Liver (tissue), 9 donors: Measurements from ENCODE around the gene NLRP6. TPM values are rescaled to one million over a fixed set of nuclear protein-coding genes. Genes with fewer than 3 reads are reported as not detected.

Experiments
- DNase-seq: peaks from one replicate; pipeline ENCODE4 v3.0.0-alpha.2; 2017; ENCODE audit warnings: low spot score
- H3K27ac ChIP-seq, 2 donors: one replicate each; pipeline ENCODE4 v1.7.0; 2013; ENCODE audit warnings: inconsistent platforms in 2 of 2, low read length in 2 of 2, control low read depth in 1 of 2, low read depth in 1 of 2, mild to moderate bottlenecking in 1 of 2
- H3K27me3 ChIP-seq, 4 donors: one replicate each; pipeline versions ENCODE4 v1.6.1 to v1.7.0; 2013; ENCODE audit warnings: low read length in 3 of 4, inconsistent platforms in 1 of 4, mild to moderate bottlenecking in 1 of 4, moderate library complexity in 1 of 4; ENCODE audit not compliant: control insufficient read depth in 4 of 4, insufficient read depth in 4 of 4
- H3K36me3 ChIP-seq, 4 donors: one replicate each; pipeline versions ENCODE4 v1.6.1 to v1.7.0; 2013; ENCODE audit warnings: low read length in 3 of 4, mild to moderate bottlenecking in 3 of 4, low read depth in 1 of 4, moderate library complexity in 1 of 4; ENCODE audit not compliant: control insufficient read depth in 4 of 4, insufficient read depth in 3 of 4
- H3K4me1 ChIP-seq, 4 donors: one replicate each; pipeline versions ENCODE4 v1.6.1 to v1.7.0; 2013; ENCODE audit warnings: low read length in 3 of 4, mild to moderate bottlenecking in 3 of 4, moderate library complexity in 1 of 4; ENCODE audit not compliant: control insufficient read depth in 4 of 4, insufficient read depth in 4 of 4
- H3K4me3 ChIP-seq, 3 donors: one replicate each; pipeline versions ENCODE4 v1.6.1 to v1.7.0; 2013; ENCODE audit warnings: low read length in 3 of 3, control low read depth in 1 of 3, low read depth in 1 of 3, mild to moderate bottlenecking in 1 of 3
- H3K9ac ChIP-seq, 2 donors: one replicate each; pipeline ENCODE4 v1.7.0; 2013; ENCODE audit warnings: low read length in 2 of 2, mild to moderate bottlenecking in 2 of 2, moderate library complexity in 2 of 2, control low read depth in 1 of 2, low read depth in 1 of 2
- H3K9me3 ChIP-seq, 4 donors: one replicate each; pipeline versions ENCODE4 v1.6.1 to v1.7.0; 2013; ENCODE audit warnings: low read length in 3 of 4; ENCODE audit not compliant: control insufficient read depth in 4 of 4
- FOXA1 ChIP-seq: IDR thresholded peaks from 2 replicates; pipeline ENCODE4 v1.6.1; 2016; ENCODE audit warnings: antibody characterized with exemption
- FOXA2 ChIP-seq: IDR thresholded peaks from 2 replicates; pipeline ENCODE4 v1.6.1; 2016; ENCODE audit warnings: antibody characterized with exemption
- GABPA ChIP-seq, 2 donors: IDR thresholded peaks in 1 of 2; conservative IDR thresholded peaks in 1 of 2; 2 replicates each; pipeline ENCODE4 v1.6.1; 2016; ENCODE audit warnings: antibody characterized with exemption in 2 of 2, mild to moderate bottlenecking in 1 of 2, moderate library complexity in 1 of 2
- HNF4A ChIP-seq, 2 donors: conservative IDR thresholded peaks; 2 replicates each; pipeline ENCODE4 v1.6.1; 2016; ENCODE audit warnings: antibody characterized with exemption in 2 of 2, mild to moderate bottlenecking in 2 of 2
- HNF4G ChIP-seq: IDR thresholded peaks from 2 replicates; pipeline ENCODE4 v1.6.1; 2016; ENCODE audit warnings: antibody characterized with exemption
- JUND ChIP-seq, 2 donors: IDR thresholded peaks; 2 replicates each; pipeline ENCODE4 v1.6.1; 2016; ENCODE audit warnings: antibody characterized with exemption in 2 of 2
- NR2F2 ChIP-seq: IDR thresholded peaks from 2 replicates; pipeline ENCODE4 v1.6.1; 2016; ENCODE audit warnings: antibody characterized with exemption
- RAD21 ChIP-seq, 2 donors: IDR thresholded peaks; 2 replicates each; pipeline ENCODE4 v1.6.1; 2016; ENCODE audit warnings: antibody characterized with exemption in 2 of 2, mild to moderate bottlenecking in 2 of 2
- RXRA ChIP-seq, 2 donors: IDR thresholded peaks; 2 replicates each; pipeline ENCODE4 v1.6.1; 2017 to 2018; ENCODE audit warnings: antibody characterized with exemption in 2 of 2, mild to moderate bottlenecking in 1 of 2
- SP1 ChIP-seq: IDR thresholded peaks from 2 replicates; pipeline ENCODE4 v1.6.1; 2018; ENCODE audit warnings: antibody characterized with exemption, mild to moderate bottlenecking
- TAF1 ChIP-seq: conservative IDR thresholded peaks from 2 replicates; pipeline ENCODE4 v1.6.1; 2016; ENCODE audit warnings: antibody characterized with exemption, mild to moderate bottlenecking
- YY1 ChIP-seq: IDR thresholded peaks from 2 replicates; pipeline ENCODE4 v1.6.1; 2016; ENCODE audit warnings: antibody characterized with exemption, mild to moderate bottlenecking
- WGBS: extraction: QIAGEN DNeasy Blood & Tissue Kit; methylation state at CpG from one replicate; pipeline ENCODE4 v1.1.7; 2013; 5-methylcytosine and 5-hydroxymethylcytosine counted together
- polyA plus RNA-seq, 2 donors: library from polyadenylated mRNA; stranded (reverse) in 1 of 2; unstranded in 1 of 2; fragments of 200-250 nt in 1 of 2; fragments of >200 nt in 1 of 2; fragmentation: Nextera tagmentation in 1 of 2; extraction: Ambion mirVana in 1 of 2; gene quantifications; one replicate each; pipeline versions ENCODE4 v1.2.1 to v1.2.3, GENCODE V29; 2013 to 2015
- total RNA-seq, 2 donors: library from RNA; depleted of rRNA; stranded (reverse); fragments of >200 nt; gene quantifications; one replicate each; pipeline ENCODE4 v1.2.3, GENCODE V29; 2014
- TF ChIP-seq, protein P1 (sequence below): IDR thresholded peaks from 2 replicates; pipeline ENCODE4 v1.6.1; 2016; ENCODE audit warnings: antibody characterized with exemption
- TF ChIP-seq, protein P2 (sequence below): IDR thresholded peaks from 2 replicates; pipeline ENCODE4 v1.6.1; 2016; ENCODE audit warnings: antibody characterized with exemption
- TF ChIP-seq, protein P3 (sequence below): fragments of 150-350 bp; IDR thresholded peaks from 2 replicates; pipeline ENCODE4 v1.5.1; 2017; ENCODE audit warnings: improper control_type of control experiment, low read depth, low read length; ENCODE audit not compliant: missing input control
- TF ChIP-seq, protein P4 (sequence below): IDR thresholded peaks from 2 replicates; pipeline ENCODE4 v1.6.1; 2016; ENCODE audit warnings: antibody characterized with exemption
- TF ChIP-seq, protein P5 (sequence below): IDR thresholded peaks from 2 replicates; pipeline ENCODE4 v1.6.1; 2016; ENCODE audit warnings: antibody characterized with exemption, mild to moderate bottlenecking
- donor health status: healthy.
- donor health status: healthy.
- donor health status: healthy.
- donor health status: healthy.
- donor health status: healthy.

The NLRP6 gene
- total and polyA plus RNA-seq, 4 donors: 0.05 to 5.7 (median 0.97) TPM

DNA sequence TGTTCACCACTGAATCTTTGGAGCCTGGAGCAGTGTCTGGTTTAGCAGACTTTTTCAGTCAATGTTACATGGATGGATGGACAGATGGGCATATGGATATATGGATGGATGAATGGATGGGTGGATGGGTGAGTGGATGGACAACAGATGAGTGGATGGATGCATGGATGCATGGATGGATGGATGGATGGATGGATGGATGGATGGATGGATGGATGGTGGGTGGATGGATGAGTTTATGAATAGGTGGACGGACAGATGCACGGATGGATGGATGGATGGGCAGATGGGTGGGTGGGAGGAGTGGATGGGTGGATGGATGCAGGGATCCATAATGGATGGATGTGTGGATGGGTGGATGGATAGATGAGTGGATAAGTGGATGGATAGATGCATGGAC is 22.4 kb upstream of the NLRP6 start:
- Histone ChIP-seq H3K4me1 (no peaks in the 10 kb centered on the region), H3K27ac (no peak overlapping the region), H3K4me3 (no peak overlapping the region), H3K36me3 (peaks cover 6 to 28% (median 14%) of the 10 kb centered on the region in 4 donors), H3K9ac (no peak overlapping the region), H3K9me3 (no peaks in the 10 kb centered on the region), H3K27me3 (no peaks in the 10 kb centered on the region)
- 95% methylated on average over 2 of the region's 2 CpGs for WGBS
- TF ChIP-seq, protein P1, sequence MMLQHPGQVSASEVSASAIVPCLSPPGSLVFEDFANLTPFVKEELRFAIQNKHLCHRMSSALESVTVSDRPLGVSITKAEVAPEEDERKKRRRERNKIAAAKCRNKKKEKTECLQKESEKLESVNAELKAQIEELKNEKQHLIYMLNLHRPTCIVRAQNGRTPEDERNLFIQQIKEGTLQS: no peak
- TF ChIP-seq RAD21 (IDR thresholded peaks at IDR 0.05) (no peak), GABPA (IDR thresholded peaks at IDR 0.05 in 1 of 2, conservative IDR thresholded peaks at IDR 0.05 in 1 of 2) (no peak), NR2F2 (no peak), YY1 (no peak), JUND (IDR thresholded peaks at IDR 0.05) (no peak), HNF4G (no peak), HNF4A (conservative IDR thresholded peaks at IDR 0.05) (no peak), FOXA2 (no peak), FOXA1 (no peak), TAF1 (no peak), SP1 (no peak)
- TF ChIP-seq, protein P2, sequence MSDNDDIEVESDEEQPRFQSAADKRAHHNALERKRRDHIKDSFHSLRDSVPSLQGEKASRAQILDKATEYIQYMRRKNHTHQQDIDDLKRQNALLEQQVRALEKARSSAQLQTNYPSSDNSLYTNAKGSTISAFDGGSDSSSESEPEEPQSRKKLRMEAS: no peak
- TF ChIP-seq, protein P3, sequence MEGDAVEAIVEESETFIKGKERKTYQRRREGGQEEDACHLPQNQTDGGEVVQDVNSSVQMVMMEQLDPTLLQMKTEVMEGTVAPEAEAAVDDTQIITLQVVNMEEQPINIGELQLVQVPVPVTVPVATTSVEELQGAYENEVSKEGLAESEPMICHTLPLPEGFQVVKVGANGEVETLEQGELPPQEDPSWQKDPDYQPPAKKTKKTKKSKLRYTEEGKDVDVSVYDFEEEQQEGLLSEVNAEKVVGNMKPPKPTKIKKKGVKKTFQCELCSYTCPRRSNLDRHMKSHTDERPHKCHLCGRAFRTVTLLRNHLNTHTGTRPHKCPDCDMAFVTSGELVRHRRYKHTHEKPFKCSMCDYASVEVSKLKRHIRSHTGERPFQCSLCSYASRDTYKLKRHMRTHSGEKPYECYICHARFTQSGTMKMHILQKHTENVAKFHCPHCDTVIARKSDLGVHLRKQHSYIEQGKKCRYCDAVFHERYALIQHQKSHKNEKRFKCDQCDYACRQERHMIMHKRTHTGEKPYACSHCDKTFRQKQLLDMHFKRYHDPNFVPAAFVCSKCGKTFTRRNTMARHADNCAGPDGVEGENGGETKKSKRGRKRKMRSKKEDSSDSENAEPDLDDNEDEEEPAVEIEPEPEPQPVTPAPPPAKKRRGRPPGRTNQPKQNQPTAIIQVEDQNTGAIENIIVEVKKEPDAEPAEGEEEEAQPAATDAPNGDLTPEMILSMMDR: no peak
- no peak for DNase-seq

DNA sequence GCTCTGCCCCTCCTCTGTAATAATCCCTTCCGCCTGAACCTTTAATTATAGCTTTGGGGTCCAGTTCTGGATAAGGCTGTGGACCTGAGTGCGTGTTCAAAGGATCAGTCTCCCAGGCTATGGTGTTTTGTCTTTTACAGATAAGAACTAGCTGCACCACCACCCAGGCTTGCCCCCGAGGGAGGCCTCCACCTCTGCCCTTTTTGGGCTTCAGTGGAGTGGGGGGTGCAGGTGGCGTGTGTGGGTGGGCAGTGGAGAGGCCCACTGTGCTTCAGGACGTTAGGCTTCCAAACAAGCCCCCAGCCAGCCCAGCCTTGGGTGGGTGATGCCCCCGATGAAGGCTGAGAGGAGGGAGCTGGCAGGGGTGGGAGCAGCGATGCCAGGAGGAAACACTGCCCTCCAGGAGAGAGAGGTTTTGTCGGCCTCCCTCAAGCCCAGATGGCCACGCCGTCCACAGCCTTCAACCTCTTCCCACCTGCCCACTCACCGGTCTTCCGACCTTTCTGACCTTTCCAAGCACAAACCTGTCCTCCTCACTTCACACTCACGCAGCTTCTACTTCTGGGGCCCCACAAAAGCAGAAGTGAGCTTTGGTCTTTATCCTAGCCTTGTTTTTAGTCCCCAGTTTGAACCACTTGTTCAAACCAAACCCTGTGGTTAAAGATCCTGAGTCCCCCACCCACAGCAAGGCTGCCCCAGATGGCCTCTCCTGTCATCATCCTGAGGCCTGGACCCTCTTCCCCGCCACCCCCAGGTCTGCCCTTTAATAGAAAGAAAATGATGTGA is 21.1 kb upstream of the NLRP6 start:
- no peaks in the 10 kb centered on the region for H3K9me3 ChIP-seq
- no peak overlapping the region for H3K9ac ChIP-seq
- H3K36me3 ChIP-seq: peaks cover 0 to 16% (median 7%) of the 10 kb centered on the region in 4 donors
- no peaks in the 10 kb centered on the region for H3K27me3 ChIP-seq
- no peak overlapping the region for H3K4me3 ChIP-seq
- no peak for DNase-seq
- no peak overlapping the region for H3K27ac ChIP-seq
- H3K4me1 ChIP-seq: no peaks in the 10 kb centered on the region
- TF ChIP-seq SP1 (no peak), RXRA (IDR thresholded peaks at IDR 0.05) (no peak), FOXA1 (no peak), NR2F2 (no peak), JUND (IDR thresholded peaks at IDR 0.05) (no peak), HNF4G (no peak), RAD21 (IDR thresholded peaks at IDR 0.05) (no peak), TAF1 (no peak), HNF4A (conservative IDR thresholded peaks at IDR 0.05) (no peak), FOXA2 (no peak)
- TF ChIP-seq, protein P1: no peak
- TF ChIP-seq, protein P4, sequence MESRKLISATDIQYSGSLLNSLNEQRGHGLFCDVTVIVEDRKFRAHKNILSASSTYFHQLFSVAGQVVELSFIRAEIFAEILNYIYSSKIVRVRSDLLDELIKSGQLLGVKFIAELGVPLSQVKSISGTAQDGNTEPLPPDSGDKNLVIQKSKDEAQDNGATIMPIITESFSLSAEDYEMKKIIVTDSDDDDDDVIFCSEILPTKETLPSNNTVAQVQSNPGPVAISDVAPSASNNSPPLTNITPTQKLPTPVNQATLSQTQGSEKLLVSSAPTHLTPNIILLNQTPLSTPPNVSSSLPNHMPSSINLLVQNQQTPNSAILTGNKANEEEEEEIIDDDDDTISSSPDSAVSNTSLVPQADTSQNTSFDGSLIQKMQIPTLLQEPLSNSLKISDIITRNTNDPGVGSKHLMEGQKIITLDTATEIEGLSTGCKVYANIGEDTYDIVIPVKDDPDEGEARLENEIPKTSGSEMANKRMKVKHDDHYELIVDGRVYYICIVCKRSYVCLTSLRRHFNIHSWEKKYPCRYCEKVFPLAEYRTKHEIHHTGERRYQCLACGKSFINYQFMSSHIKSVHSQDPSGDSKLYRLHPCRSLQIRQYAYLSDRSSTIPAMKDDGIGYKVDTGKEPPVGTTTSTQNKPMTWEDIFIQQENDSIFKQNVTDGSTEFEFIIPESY: no peak
- TF ChIP-seq, protein P5, sequence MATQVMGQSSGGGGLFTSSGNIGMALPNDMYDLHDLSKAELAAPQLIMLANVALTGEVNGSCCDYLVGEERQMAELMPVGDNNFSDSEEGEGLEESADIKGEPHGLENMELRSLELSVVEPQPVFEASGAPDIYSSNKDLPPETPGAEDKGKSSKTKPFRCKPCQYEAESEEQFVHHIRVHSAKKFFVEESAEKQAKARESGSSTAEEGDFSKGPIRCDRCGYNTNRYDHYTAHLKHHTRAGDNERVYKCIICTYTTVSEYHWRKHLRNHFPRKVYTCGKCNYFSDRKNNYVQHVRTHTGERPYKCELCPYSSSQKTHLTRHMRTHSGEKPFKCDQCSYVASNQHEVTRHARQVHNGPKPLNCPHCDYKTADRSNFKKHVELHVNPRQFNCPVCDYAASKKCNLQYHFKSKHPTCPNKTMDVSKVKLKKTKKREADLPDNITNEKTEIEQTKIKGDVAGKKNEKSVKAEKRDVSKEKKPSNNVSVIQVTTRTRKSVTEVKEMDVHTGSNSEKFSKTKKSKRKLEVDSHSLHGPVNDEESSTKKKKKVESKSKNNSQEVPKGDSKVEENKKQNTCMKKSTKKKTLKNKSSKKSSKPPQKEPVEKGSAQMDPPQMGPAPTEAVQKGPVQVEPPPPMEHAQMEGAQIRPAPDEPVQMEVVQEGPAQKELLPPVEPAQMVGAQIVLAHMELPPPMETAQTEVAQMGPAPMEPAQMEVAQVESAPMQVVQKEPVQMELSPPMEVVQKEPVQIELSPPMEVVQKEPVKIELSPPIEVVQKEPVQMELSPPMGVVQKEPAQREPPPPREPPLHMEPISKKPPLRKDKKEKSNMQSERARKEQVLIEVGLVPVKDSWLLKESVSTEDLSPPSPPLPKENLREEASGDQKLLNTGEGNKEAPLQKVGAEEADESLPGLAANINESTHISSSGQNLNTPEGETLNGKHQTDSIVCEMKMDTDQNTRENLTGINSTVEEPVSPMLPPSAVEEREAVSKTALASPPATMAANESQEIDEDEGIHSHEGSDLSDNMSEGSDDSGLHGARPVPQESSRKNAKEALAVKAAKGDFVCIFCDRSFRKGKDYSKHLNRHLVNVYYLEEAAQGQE: no peak
- TF ChIP-seq, protein P3: no peak
- WGBS: 79% methylated on average over 14 of the region's 14 CpGs
